GM19240 (cell line): ENCODE results near the gene SDR42E1.

Experiments used
- DNase-seq: peaks from one replicate; pipeline ENCODE4 v3.0.0; 2011; ENCODE audit warnings: low spot score; ENCODE audit not compliant: insufficient read length

SDR42E1 gene, protein sequence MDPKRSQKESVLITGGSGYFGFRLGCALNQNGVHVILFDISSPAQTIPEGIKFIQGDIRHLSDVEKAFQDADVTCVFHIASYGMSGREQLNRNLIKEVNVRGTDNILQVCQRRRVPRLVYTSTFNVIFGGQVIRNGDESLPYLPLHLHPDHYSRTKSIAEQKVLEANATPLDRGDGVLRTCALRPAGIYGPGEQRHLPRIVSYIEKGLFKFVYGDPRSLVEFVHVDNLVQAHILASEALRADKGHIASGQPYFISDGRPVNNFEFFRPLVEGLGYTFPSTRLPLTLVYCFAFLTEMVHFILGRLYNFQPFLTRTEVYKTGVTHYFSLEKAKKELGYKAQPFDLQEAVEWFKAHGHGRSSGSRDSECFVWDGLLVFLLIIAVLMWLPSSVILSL

DNA sequence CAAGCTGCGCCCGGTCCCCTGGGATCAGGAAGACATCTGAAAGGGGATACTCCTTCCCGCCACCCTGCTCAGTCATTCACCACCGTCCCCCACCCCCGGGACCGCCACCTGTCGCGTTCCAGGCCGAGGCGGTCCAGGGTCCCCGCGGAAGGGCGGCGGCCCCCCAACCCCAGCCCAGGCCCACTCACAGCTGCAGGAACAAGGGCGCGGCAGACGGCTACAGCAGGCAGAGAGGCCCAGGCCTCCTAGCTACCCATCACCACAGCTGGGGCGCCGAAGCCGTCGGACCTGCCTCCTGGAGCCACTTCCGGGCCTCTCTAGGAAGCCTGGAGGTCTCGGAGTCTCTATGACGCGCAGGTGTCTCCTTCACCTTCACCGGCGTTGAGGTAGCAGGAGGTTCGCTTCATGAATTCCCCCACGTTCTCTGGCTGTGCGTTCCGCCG is at the start of gene SDR42E1:
Gene SDR42E1, minus strand, starts transcription at position 272 of the 443 bp plus-strand sequence. CDS start 10,612 bp downstream, outside the sequence.
- peak; percentile 11 for DNase-seq

DNA sequence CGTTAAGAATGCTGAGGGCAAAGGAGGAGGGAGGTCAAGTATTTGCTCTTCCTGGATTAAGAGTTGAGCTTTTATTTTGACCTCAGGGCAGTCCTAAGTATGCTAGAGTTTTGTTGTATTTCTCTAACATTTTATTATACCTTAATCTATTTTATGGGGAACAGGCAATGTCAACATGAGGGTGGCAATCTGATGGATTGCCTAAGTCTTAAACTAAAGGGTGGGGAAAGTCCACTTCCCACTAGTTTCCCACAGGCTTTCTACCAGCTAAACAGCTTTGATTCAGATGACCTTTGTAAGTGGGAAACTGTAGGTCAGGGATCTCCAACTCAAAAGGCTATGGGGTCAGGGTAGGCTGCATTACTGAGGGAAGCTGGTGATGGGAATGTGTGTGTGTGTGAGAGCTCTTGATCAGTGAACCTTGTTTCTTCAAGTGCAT is 48.7 kb upstream of the SDR42E1 start:
- DNase-seq, result no peak

DNA sequence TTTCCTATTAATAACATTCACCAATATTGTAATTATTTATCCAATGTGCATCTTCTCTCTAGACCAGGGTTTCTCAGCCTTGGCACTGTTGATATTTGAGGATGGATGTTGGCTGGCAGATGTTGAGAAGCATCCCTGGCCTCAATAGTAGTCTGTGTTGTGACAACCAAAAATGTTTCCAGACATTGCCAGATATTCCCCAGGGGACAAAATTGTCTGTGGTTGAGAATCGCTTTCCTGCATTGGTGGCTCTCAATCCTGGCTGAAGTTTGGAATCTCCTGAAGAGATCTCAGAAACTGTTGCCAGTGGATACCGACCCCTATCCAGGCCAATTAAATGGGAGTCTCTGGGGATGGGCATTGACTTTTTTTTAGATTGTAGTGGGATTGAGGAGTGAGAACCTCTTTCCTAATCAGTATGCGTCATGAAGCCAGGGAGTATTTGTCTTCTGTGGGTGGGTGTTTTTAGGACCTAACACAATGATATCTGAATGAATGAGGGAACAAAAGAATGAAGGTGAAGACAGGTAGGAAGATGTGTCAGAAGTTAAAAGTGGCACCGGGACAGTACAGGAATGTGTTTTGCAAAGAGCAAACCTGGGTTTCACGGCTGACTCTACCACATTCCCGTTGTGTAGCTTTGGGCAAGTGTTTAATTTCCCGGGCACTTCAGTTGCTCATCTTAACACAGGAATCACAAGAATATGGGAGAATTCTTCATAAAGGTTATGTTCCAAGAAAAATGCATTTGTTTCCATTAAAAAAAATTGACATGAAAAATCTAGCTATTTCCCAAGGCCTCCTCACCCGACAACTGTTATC is 48.1 kb upstream of the SDR42E1 start:
- no peak for DNase-seq

DNA sequence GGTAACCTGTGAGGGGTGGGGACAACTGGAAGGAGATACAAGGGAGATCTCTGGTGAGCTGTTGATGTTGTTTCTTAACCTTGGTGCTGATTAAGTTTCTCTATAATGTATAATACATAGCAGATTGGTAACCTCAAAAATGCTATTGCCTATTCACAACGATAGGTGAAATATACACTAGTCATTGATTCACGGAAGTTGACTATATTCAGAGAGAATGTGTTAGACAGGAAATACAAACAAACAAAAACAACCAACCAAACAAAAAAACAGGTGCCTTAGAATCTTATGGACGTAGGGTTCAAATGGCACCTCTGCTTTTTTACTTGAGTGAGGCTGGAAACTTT is 45.3 kb upstream of the SDR42E1 start:
- no peak for DNase-seq

DNA sequence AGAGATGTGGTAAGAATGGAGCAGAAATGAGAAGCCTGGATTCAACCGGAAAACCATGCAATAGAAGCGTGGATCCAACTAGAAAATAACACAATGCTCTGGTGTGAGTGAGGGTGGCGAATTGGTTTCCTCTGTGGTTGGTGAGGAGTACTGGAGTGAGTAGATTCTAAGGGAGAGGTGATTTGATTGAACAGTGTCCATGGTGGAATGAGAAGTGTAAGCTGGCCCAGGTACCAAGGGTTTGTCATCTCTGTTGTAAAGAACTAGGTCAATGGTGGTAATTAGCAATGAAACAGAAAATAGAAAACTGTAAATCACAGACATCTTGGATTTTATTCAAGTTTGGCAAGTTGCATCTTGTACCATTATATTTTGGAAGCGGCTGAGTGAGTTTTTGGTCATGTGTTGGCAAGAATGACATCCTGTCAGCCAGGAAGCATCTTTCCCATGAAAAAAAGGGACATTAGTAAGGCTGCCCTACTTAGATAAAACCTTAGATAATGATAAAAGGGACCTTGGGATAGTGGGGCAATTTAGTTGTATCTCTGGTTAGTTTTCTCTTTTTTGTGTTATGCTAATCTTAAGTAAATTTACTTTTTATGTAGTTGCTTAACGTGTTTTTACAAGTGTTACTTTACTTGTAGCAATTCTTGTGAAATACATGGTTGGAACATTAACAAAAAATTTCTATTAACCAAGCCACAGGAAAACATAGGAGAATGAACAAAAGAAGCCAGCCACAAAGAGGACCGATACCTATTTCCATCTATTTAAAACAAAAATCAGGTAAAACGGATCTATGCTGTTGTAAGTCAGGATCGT is 44.7 kb upstream of the SDR42E1 start:
- no peak for DNase-seq

DNA sequence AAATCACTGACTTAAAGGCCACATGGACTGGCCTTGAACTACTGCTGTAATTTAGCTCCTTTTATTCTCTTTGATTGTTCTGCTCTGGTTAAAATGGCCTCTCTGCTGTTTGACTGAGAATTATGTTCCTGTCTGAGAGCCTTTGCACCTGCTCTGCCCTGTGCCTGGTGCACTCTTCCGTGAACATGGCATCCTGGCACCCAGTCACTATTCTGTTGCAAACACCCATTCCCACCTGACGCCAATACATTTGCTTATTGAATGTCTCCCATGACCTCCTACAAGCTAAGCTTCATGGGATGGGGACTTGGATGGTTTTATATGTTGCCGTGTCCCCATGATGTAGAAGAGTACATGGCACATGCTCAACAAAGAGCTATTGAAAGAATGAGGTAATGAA is 43.8 kb upstream of the SDR42E1 start:
- DNase-seq, result no peak

DNA sequence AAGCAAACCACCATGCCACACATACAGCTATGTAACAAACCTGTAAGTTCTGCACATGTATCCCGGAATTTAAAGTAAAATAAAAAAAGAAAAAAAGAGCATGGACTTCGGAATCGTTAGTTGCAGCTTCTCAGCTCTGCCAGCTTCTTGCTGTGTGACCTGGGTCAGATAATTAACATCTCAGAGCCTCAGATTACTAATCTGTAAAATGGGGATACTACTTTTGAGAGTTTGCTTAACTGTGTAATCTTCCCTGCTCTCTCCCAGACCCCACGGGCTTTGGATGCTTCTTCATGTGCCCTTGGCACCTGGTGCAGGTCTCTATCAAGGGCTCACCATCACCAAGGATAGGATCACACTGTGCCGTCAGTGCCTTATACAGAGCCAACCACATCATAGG is 40.4 kb upstream of the SDR42E1 start:
- no peak for DNase-seq

DNA sequence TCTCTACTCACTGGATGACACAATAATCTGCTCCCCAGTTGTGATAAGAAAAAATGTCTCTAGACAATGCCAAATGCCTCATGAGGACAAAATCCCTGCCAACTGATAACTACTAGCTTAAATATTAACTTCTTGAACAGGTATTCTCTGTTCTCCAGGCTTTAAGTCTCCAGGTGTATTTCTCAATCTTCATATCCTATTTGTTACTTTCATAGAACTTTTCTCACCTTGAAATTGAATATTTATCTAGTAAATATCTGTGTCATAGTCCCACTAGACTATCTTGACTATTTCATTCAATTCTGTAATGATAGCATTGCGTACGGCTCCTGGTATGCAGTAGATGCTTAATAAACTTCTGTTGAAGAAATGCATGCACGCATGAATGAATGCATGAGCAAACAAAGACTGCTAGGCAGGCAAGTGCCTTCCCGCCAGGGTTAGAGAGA is 39.7 kb upstream of the SDR42E1 start:
- DNase-seq, result no peak

DNA sequence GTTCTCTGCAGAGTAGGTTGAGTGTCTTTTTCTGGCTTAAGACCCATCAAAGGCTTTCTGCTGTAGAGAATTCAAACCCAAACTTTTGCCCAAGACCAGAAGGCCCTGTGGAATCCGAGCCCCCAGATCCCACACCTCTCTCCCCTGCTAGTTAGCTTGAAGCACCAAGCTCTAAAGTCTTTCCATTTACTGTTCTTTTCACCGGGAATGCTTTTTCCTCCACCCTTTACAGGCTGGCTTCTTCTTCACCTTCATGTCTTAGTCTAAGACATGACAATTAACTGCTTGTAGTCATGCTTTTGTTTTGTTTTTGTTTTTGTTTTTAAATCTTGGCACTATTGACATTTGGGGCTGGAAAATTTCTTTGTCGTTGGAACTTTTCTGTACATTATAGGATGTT is 39.2 kb upstream of the SDR42E1 start:
- no peak for DNase-seq

DNA sequence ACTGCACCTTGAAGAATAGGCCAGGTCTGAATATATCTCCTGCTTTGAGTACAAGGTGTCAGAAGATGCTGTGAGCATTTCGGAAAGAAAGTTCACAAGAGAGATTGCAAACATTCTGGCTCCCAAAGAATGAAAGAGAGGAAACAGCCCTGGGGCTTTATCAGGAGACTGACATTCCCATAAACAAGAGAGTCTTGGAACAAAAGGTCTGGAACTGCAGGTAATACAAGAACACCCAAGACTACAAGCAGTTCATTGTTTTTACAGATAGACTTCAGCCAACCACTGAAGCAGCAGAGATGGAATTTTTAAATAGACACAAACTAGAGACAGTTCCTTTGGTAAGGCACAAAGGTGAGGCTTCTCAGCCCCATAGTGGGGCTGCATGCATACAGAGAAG is 38.2 kb upstream of the SDR42E1 start:
- DNase-seq, result no peak

DNA sequence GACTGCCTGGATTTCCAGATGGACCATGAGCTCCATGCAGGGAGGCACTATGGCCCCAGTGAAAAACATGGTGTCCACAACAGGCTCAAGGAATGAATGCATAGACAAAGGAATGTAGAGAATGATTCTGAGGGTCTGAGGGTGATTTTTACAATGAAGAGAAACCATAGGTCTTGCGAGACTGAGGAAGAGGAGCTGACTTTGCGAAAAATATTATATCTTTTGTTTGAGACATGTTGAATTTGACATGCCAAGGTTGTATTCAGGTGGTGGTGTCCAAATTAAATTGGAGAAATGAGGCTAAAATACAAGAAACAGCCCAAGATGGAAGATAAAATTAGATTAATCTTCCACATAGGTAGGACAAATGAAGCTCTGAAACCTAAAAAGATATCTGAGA is 36.5 kb upstream of the SDR42E1 start:
- DNase-seq, result no peak

DNA sequence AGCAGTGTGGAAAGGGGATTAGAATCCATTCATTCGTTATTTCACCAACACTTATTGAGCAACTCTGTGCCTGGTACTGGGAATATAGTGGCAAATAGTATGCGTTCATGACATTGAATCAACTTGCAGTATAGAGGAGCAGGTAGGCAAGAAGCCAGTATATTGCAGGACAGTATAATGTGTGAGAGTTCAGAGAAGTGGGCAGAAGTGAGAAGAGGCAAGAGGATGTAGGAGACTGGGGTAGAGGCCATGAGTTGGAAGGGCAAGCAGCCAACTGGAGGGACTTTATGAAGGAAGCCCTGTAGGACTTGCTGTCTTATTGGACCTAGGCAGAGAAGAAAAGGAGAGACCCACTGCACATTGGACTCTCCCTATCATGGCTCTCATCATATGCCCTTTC is 36.1 kb upstream of the SDR42E1 start:
- no peak for DNase-seq

DNA sequence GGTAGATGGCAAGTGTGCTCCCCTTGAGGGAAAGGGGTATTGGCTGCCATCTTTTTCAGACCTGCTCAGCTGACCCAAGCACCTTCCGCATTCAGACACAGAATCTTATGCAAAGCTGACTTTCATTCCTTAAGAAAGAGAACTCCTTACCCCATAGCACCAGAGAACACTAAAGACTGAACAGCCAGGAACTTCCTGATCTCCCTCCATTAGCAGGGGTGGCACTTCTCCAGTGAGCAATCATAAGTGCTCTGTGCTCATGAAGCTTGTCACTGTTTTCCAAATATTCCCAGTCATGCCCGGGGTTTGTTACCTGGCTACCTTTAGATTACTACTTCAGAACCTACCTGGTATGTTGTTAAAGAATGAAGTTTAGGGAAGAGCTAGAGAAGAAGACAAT is 35.7 kb upstream of the SDR42E1 start:
- no peak for DNase-seq

DNA sequence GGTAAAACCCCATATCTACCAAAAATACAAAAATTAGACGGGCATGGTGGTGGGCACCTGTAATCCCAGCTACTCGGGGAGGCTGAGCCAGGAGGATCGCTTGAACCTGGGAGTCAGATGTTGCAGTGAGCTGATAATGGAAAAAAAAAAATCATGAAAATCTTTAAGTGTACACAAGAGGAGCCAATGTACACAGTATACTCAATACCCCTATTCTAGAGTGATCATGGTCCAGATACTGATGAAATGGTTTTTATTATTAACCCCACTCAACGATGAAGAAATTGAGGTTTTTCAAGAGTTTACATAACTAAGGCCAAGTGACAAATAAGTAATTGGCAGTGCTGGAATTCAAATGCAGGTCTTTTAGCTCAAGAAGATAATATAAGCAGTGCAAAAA is 35.3 kb upstream of the SDR42E1 start:
- no peak for DNase-seq

DNA sequence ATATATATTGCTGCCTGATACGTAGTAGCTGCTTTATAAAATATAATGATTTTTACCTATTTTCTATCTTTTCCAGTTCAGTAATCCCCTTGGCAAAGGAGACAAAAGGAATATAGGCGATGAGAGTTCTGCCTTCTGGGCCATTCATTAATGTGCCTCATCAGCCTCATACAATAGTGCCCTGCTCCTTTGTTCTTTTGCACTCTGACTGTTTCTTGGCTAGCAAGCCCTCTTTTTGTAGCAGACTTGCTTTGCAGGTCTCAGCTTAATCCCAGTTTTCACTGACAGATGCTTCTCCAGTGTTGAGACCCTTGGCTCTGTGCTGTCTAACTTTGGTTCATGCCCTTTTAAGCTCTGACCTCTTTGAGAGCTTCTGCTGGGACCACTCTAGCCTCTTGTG is 34.2 kb upstream of the SDR42E1 start:
- DNase-seq, result no peak

DNA sequence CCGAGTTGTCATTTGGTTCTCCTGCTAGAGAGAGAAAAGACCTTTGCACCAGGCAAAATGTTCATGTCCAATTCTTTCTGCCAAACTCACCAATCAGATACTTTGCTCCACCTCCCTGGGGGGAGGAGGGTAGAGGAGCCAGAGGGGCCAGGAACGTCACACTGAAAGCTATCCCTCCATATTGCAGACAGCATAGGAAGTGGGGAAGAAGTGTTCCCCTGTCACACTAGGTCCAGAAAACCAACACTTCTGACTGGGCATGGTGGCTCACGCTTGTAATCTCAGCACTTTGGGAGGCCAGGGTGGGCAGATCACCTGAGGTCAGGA is 33.3 kb upstream of the SDR42E1 start:
- no peak for DNase-seq

DNA sequence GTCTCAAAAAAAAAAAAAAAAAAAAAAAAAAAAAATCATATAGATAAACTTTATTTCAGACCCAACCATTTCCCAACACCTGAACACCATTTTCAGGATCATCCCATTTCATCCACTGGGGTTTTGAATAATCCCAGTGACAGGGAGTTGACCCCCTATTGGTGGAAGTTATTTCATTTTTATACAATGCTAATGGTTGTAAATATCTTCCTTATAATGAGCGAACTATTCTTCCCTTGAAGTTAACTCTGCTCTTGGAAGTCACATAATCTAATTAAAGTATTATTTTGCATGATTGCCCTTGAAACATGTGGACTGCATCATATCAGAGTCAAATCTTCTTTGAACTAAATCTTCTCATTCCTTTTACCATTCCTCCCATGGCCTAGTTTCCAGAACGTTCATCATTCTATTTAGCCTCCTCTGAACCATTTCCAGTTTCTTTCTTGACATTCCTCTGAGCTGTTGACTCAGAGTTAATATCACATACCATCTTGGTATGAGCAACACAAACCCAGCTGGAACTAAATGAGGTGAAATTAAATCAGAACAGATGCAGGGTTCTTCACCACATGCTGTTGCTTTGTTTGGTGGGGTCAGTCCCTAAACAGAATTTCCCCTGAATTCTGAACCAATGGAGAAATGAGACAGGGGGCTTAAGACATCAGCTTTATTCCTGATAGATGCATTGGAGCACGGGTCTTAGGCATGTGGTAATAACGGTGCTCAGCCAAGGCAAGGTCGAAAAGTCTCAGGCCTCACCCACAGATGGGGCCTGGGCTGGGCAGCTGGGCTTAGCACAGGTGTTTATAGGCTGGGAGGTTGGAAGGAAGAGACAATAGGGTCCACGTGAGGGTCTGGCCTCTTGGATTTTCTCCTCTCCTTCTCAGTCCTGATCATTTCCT is 32.7 kb upstream of the SDR42E1 start:
- no peak for DNase-seq

DNA sequence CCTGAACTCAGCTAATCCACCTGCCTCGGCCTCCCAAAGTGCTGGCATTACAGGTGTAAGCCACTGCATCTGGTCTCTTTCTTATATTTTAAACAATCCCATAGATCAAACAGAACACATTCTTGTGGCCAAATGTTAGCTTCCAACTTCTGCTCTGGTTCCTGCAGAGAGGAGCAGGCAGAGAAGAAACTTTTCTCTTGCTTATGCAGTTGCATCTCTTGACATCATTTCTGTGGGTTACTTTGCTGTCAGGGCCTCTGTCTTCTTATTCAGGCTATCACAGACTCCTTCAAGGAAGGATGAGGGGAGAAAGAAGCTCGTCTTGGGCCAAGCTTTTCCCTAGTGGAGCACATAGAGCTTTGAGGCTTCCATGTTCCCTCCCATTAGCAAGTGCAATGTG is 31.6 kb upstream of the SDR42E1 start:
- DNase-seq, result no peak

DNA sequence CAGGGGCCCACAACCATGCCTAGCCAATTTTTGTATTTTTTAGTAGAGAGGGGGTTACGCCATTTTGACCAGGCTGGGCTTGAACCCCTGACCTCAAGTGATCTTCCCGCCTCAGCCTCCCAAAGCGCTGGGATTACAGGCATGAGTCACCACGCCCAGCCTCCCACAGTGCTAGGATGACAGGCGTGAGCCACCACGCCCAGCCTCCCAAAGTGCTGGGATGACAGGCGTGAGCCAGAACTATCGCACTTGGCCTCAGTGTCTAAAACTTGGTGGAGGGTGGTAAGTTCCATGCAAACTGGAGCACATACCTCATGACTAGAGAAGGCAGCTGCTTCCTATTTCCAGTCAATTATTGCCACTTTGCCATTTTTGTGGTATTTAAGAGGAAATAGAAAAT is 30.9 kb upstream of the SDR42E1 start:
- no peak for DNase-seq

DNA sequence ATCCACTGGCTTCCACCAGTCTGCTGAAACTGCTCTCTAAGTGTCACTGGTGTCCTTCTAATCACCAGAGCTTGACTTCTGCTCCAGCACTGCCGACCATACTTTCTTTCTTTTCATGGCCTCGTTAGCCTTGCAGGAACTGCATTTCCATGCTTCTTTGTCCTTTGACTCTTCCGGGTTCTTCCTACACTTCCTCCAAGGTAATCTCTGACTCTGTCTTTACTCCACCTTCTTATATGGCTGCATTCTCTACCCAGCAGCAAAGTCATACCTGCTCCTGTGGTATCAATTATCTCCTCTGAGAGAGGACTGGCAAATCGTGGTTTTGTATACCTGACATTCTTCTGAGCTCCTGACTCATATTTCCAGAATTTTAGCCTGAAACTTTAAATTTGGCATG is 30.3 kb upstream of the SDR42E1 start:
- DNase-seq, result no peak

DNA sequence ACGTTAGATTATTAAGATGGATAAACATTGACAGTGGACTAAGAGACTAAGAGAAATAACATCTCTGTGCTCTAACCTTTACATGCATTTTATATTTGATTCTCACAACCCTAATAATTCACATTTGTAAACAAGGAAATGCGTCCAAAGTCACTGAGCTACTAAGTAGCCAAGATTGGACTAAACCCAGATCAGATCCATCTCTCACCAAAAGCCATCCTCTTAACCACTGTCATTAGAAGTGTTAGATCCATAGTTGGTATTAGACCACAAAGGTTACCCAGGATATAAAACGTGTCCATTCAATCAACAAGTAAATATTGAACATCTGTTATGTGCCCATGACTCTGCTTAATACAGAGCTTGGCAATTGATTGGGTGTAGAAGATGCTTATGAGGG is 29.0 kb upstream of the SDR42E1 start:
- no peak for DNase-seq
